IMR-90 (cell line): ENCODE data around the gene VPS52. TPM values are rescaled to one million over a fixed set of nuclear protein-coding genes. Genes with fewer than 3 reads are reported as not detected.

Experiments
- ATAC-seq: fragments of 200-7000 bp; cut with Tn5 transposase; 2 replicates; pipeline ENCODE4 v1.9.1; 2020; ENCODE audit warnings: low read depth, mild to moderate bottlenecking, moderate library complexity
- BruUV-seq: library from RNA; stranded (reverse); fragments of 400-500 nt; replicated peaks from 2 replicates; lab custom pipeline; 2021; lab: Mats Ljungman, UMichigan
- CTCF ChIA-PET: fragments of 300-600 bp; formaldehyde crosslinking; extraction: SDS; loops from one replicate; lab custom pipeline; 2021; ENCODE audit warnings: antibody characterized with exemption; lab: Yijun Ruan, JAX
- POLR2A ChIA-PET: fragments of 300-600 bp; sonication (Branson Sonifier 250); formaldehyde crosslinking; loops from one replicate; lab custom pipeline; 2022; ENCODE audit warnings: antibody characterized with exemption; ENCODE audit not compliant: unreplicated experiment; lab: Charles Lee
- DNase-seq: peaks from one replicate; pipeline ENCODE4 v3.0.0; 2013
- H2AFZ ChIP-seq: replicated peaks from 2 replicates; pipeline ENCODE3; 2013; ENCODE audit warnings: low read length, mild to moderate bottlenecking; ENCODE audit not compliant: poor library complexity
- H2AK5ac ChIP-seq: 2 replicates; pipeline ENCODE4 v1.6.1; 2013; ENCODE audit warnings: low read depth, low read length, inconsistent platforms
- H2AK9ac ChIP-seq: replicated peaks from 2 replicates; pipeline ENCODE3; 2013; ENCODE audit warnings: mild to moderate bottlenecking, low read depth, low read length, moderate library complexity; ENCODE audit not compliant: poor library complexity
- H2BK120ac ChIP-seq: 2 replicates; pipeline ENCODE4 v1.6.1; 2013; ENCODE audit warnings: low read depth, low read length, inconsistent platforms
- H2BK15ac ChIP-seq: 3 replicates; pipeline ENCODE4 v1.6.1; 2013; ENCODE audit warnings: low read depth, low read length, inconsistent platforms
- H2BK20ac ChIP-seq: 2 replicates; pipeline ENCODE4 v1.6.1; 2013; ENCODE audit warnings: low read depth, mild to moderate bottlenecking, inconsistent platforms, low read length, moderate library complexity
- H2BK5ac ChIP-seq: 2 replicates; pipeline ENCODE4 v1.6.1; 2013; ENCODE audit warnings: mild to moderate bottlenecking, low read depth, low read length, inconsistent platforms; ENCODE audit not compliant: poor library complexity, severe bottlenecking
- H3K14ac ChIP-seq: replicated peaks from 2 replicates; pipeline ENCODE4 v1.6.1; 2013; ENCODE audit warnings: low read depth, low read length, inconsistent platforms
- H3K18ac ChIP-seq: 2 replicates; pipeline ENCODE4 v1.6.1; 2013; ENCODE audit warnings: low read depth, low read length, control low read depth
- H3K23ac ChIP-seq: 2 replicates; pipeline ENCODE4 v1.6.1; 2013; ENCODE audit warnings: low read depth, low read length, inconsistent platforms
- H3K27ac ChIP-seq: 2 replicates; pipeline ENCODE4 v1.5.1; 2013; ENCODE audit warnings: mild to moderate bottlenecking, control low read depth, low read length; ENCODE audit not compliant: insufficient read depth
- H3K27me3 ChIP-seq: 2 replicates; pipeline ENCODE4 v1.6.1; 2013; ENCODE audit warnings: low read length; ENCODE audit not compliant: control insufficient read depth, insufficient read depth
- H3K36me3 ChIP-seq: 2 replicates; pipeline ENCODE4 v1.6.1; 2013; ENCODE audit warnings: low read length, mixed read lengths; ENCODE audit not compliant: control insufficient read depth, insufficient read depth
- H3K4ac ChIP-seq: 2 replicates; pipeline ENCODE4 v1.6.1; 2013; ENCODE audit warnings: low read depth, low read length, inconsistent platforms
- H3K4me1 ChIP-seq: 2 replicates; pipeline ENCODE4 v1.6.1; 2013; ENCODE audit warnings: low read length, mixed read lengths; ENCODE audit not compliant: control insufficient read depth, insufficient read depth
- H3K4me2 ChIP-seq: 2 replicates; pipeline ENCODE4 v1.6.1; 2013; ENCODE audit warnings: low read depth, mild to moderate bottlenecking, control low read depth, low read length, moderate library complexity
- H3K4me3 ChIP-seq: 2 replicates; pipeline ENCODE4 v1.5.1; 2013; ENCODE audit warnings: low read depth, mild to moderate bottlenecking, control low read depth, low read length, moderate library complexity; ENCODE audit not compliant: insufficient read depth
- H3K56ac ChIP-seq: 2 replicates; pipeline ENCODE4 v1.6.1; 2013; ENCODE audit warnings: low read length, inconsistent platforms; ENCODE audit not compliant: insufficient read depth; ENCODE audit errors: extremely low read depth
- H3K79me1 ChIP-seq, 2 experiments: 2 replicates each; pipeline ENCODE4 v1.6.1; 2013; ENCODE audit warnings: low read length in 2 of 2, inconsistent platforms in 1 of 2, low read depth in 1 of 2
- H3K9ac ChIP-seq: 2 replicates; pipeline ENCODE4 v1.6.1; 2013; ENCODE audit warnings: low read depth, low read length, control low read depth
- H3K9me1 ChIP-seq: 2 replicates; pipeline ENCODE4 v1.6.1; 2013; ENCODE audit warnings: low read length, inconsistent platforms; ENCODE audit not compliant: insufficient read depth
- H3K9me3 ChIP-seq: 2 replicates; pipeline ENCODE4 v1.6.1; 2013; ENCODE audit warnings: low read length; ENCODE audit not compliant: control insufficient read depth, insufficient read depth
- H4K20me1 ChIP-seq: 2 replicates; pipeline ENCODE4 v1.6.1; 2013; ENCODE audit warnings: low read length, inconsistent platforms; ENCODE audit not compliant: insufficient read depth
- H4K5ac ChIP-seq: 2 replicates; pipeline ENCODE4 v1.6.1; 2013; ENCODE audit warnings: mild to moderate bottlenecking, low read depth, low read length, control low read depth
- H4K8ac ChIP-seq, 2 experiments: 2 replicates each; pipeline ENCODE4 v1.6.1; 2013; ENCODE audit warnings: low read depth in 2 of 2, low read length in 2 of 2, control low read depth in 1 of 2, inconsistent platforms in 1 of 2
- H4K91ac ChIP-seq: 2 replicates; pipeline ENCODE4 v1.6.1; 2013; ENCODE audit warnings: low read depth, low read length, inconsistent platforms; ENCODE audit not compliant: insufficient read depth
- BHLHE40 ChIP-seq: fragments of 150-350 bp; IDR thresholded peaks from 2 replicates; pipeline ENCODE4 v1.6.1; 2016; ENCODE audit warnings: mild to moderate bottlenecking, low read depth, low read length
- CEBPB ChIP-seq: IDR thresholded peaks from 2 replicates; pipeline ENCODE4 v1.6.1; 2012; ENCODE audit warnings: low read depth, low read length, improper control_type of control experiment
- CHD1 ChIP-seq: IDR thresholded peaks from 2 replicates; pipeline ENCODE4 v1.6.1; 2012; ENCODE audit warnings: low read depth, low read length, improper control_type of control experiment
- ELK1 ChIP-seq: fragments of 150-350 bp; IDR thresholded peaks from 2 replicates; pipeline ENCODE4 v1.6.1; 2016; ENCODE audit warnings: low read depth, mild to moderate bottlenecking, low read length, moderate library complexity, borderline replicate concordance
- FOS ChIP-seq: fragments of 150-350 bp; IDR thresholded peaks from 2 replicates; pipeline ENCODE4 v1.6.1; 2016; ENCODE audit warnings: low read depth, low read length
- MAFK ChIP-seq: IDR thresholded peaks from 2 replicates; pipeline ENCODE4 v1.6.1; 2012; ENCODE audit warnings: low read depth, low read length, improper control_type of control experiment
- MAZ ChIP-seq: IDR thresholded peaks from 2 replicates; pipeline ENCODE4 v1.6.1; 2012; ENCODE audit warnings: low read depth, mild to moderate bottlenecking, low read length, improper control_type of control experiment, moderate library complexity, borderline replicate concordance
- MXI1 ChIP-seq: IDR thresholded peaks from 2 replicates; pipeline ENCODE4 v1.6.1; 2012; ENCODE audit warnings: low read depth, mild to moderate bottlenecking, low read length, moderate library complexity, borderline replicate concordance
- NFE2L2 ChIP-seq: fragments of 150-350 bp; IDR thresholded peaks from 2 replicates; pipeline ENCODE4 v1.6.1; 2016; ENCODE audit warnings: low read depth, mild to moderate bottlenecking, low read length
- POLR2A ChIP-seq: IDR thresholded peaks from 2 replicates; pipeline ENCODE4 v1.6.1; 2012; ENCODE audit warnings: mild to moderate bottlenecking, low read depth, low read length
- RAD21 ChIP-seq: IDR thresholded peaks from 2 replicates; pipeline ENCODE4 v1.6.1; 2012; ENCODE audit warnings: low read length, improper control_type of control experiment
- RCOR1 ChIP-seq: IDR thresholded peaks from 2 replicates; pipeline ENCODE4 v1.6.1; 2012; ENCODE audit warnings: mild to moderate bottlenecking, low read length, improper control_type of control experiment; ENCODE audit not compliant: insufficient replicate concordance
- RFX5 ChIP-seq: IDR thresholded peaks from 2 replicates; pipeline ENCODE4 v1.8.0; 2012; ENCODE audit warnings: low read depth, mild to moderate bottlenecking, low read length, moderate library complexity
- SMC3 ChIP-seq: fragments of 150-350 bp; IDR thresholded peaks from 2 replicates; pipeline ENCODE4 v1.6.1; 2016; ENCODE audit warnings: low read depth, mild to moderate bottlenecking, antibody characterized with exemption, low read length, moderate library complexity
- USF2 ChIP-seq: fragments of 150-350 bp; IDR thresholded peaks from 2 replicates; pipeline ENCODE4 v1.6.1; 2017; ENCODE audit warnings: mild to moderate bottlenecking, antibody characterized with exemption, low read length, low read depth
- dilution Hi-C: fragments of 300-500 bp; cut with HindIII; formaldehyde crosslinking; loops from one replicate; pipeline ENCODE4 v1.14.3; 2018; ENCODE audit warnings: low sequenced_read_pairs; ENCODE audit not compliant: unreplicated experiment
- in situ Hi-C: fragments of 300-500 bp; cut with MboI; formaldehyde crosslinking; loops from 3 replicates; pipeline ENCODE4 v1.14.3; 2019; ENCODE audit warnings: low sequenced_read_pairs, inconsistent platforms, mixed read lengths
- intact Hi-C: fragments of 100-400 bp; cut with micrococcal nuclease; formaldehyde crosslinking; loops from 2 replicates; pipeline ENCODE4 v1.10.0; 2022
- polyA plus RNA-seq, 3 experiments: library from polyadenylated mRNA; depleted of rRNA; stranded (reverse); fragments of >200 nt; gene quantifications; 2 replicates each; pipeline ENCODE4 v1.2.3, GENCODE V29; 2012; ENCODE audit warnings: low replicate concordance in 1 of 3
- total RNA-seq: library from RNA; depleted of rRNA; stranded (reverse); fragments of >200 nt; gene quantifications from 2 replicates; pipeline ENCODE4 v1.2.3, GENCODE V29; 2012
- TF ChIP-seq, protein P1 (sequence below): conservative IDR thresholded peaks from 2 replicates; pipeline ENCODE4 v1.5.1; 2012; ENCODE audit warnings: mild to moderate bottlenecking, low read depth, low read length, improper control_type of control experiment

Gene VPS52
- total and polyA plus RNA-seq, 2 of the 4 experiments (the other 2 are of a cell fraction), result 29.8 to 54.6 TPM

DNA sequence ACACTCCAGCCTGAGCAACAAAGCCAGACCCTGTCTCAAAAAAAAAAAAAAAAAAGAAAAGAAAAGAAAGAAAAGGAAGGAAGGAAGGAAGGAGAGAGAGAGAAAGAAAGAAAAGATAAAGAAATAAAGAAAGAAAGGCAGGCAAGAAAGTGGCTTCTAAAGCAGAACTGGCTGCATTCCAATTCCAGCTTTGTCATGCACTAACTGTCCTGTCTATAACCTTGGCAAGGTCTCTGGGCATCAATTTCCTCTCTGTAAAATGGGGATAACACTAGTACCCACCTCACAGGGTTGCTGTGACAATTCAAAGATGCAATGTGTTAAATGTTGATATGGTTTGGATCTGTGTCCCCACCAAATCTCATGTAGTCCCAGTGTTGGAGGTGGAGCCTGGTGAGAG lies 35.3 kb downstream of the VPS52 start:
- Histone ChIP-seq H3K9me1 (no peaks in the 10 kb centered on the region), H3K27ac (no peak overlapping the region), H3K4me1 (no peaks in the 10 kb centered on the region), H2AFZ (no peak overlapping the region), H3K4me2 (no peak overlapping the region), H3K79me1 (no peaks in the 10 kb centered on the region), H4K8ac (no peak overlapping the region), H3K27me3 (peaks cover 54% of the 10 kb centered on the region), H4K5ac (no peak overlapping the region), H3K9me3 (no peaks in the 10 kb centered on the region), H2BK5ac (no peak overlapping the region), H3K14ac (no peak overlapping the region), H4K20me1 (no peaks in the 10 kb centered on the region), H3K18ac (no peak overlapping the region), H3K4ac (no peak overlapping the region), H2BK15ac (no peak overlapping the region), H3K23ac (no peak overlapping the region), H3K9ac (no peak overlapping the region), H4K91ac (no peak overlapping the region), H3K36me3 (no peaks in the 10 kb centered on the region), H3K4me3 (no peak overlapping the region), H2BK120ac (no peak overlapping the region), H3K56ac (no peak overlapping the region), H2BK20ac (no peak overlapping the region), H2AK9ac (no peak overlapping the region), H2AK5ac (no peak overlapping the region)
- no peak for ATAC-seq
- ChIA-PET CTCF (no interaction called here), POLR2A (no interaction called here)
- TF ChIP-seq MAZ (no peak), FOS (no peak), USF2 (no peak), MAFK (no peak), RFX5 (no peak), BHLHE40 (no peak), NFE2L2 (no peak), RCOR1 (no peak), ELK1 (no peak), MXI1 (no peak), CHD1 (no peak), POLR2A (no peak), CEBPB (no peak), RAD21 (no peak), SMC3 (no peak)
- TF ChIP-seq, protein P1, sequence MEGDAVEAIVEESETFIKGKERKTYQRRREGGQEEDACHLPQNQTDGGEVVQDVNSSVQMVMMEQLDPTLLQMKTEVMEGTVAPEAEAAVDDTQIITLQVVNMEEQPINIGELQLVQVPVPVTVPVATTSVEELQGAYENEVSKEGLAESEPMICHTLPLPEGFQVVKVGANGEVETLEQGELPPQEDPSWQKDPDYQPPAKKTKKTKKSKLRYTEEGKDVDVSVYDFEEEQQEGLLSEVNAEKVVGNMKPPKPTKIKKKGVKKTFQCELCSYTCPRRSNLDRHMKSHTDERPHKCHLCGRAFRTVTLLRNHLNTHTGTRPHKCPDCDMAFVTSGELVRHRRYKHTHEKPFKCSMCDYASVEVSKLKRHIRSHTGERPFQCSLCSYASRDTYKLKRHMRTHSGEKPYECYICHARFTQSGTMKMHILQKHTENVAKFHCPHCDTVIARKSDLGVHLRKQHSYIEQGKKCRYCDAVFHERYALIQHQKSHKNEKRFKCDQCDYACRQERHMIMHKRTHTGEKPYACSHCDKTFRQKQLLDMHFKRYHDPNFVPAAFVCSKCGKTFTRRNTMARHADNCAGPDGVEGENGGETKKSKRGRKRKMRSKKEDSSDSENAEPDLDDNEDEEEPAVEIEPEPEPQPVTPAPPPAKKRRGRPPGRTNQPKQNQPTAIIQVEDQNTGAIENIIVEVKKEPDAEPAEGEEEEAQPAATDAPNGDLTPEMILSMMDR, result no peak
- DNase-seq, result no peak
- no TSS peak for BruUV-seq
- intact Hi-C loops (no loop called here), dilution Hi-C loops (no loop called here), in situ Hi-C loops (no loop called here)
